HG03342 (cell line): Measurements from ENCODE around the gene PRKD1.
A peak's percentile ranks its signal among the peaks of the same experiment; 100 is the strongest.
"Not testable (repeated sequence)": the region's sequence is repeated elsewhere in the genome, so short reads cannot be mapped to it uniquely, and the experiment has no call there.

Experiments used
- ATAC-seq: cut with Tn5 transposase; IDR thresholded peaks from one replicate; pipeline ENCODE4 v1.9.1; 2021; ENCODE audit warnings: mild to moderate bottlenecking, moderate library complexity; ENCODE audit not compliant: unreplicated experiment

Gene PRKD1

GRCh38 chr14:29802211-29802610 is 125.4 kb downstream of the PRKD1 start:
- no peak for ATAC-seq

GRCh38 chr14:29800961-29801360 is 126.7 kb downstream of the PRKD1 start:
- ATAC-seq: no peak

- peak; percentile 76 for ATAC-seq
These were observed 128.1 kb downstream of the PRKD1 start for GRCh38 chr14:29799464-29800095.

- ATAC-seq: no peak
These were observed 128.8 kb downstream of the PRKD1 start for GRCh38 chr14:29798811-29799210.

DNA sequence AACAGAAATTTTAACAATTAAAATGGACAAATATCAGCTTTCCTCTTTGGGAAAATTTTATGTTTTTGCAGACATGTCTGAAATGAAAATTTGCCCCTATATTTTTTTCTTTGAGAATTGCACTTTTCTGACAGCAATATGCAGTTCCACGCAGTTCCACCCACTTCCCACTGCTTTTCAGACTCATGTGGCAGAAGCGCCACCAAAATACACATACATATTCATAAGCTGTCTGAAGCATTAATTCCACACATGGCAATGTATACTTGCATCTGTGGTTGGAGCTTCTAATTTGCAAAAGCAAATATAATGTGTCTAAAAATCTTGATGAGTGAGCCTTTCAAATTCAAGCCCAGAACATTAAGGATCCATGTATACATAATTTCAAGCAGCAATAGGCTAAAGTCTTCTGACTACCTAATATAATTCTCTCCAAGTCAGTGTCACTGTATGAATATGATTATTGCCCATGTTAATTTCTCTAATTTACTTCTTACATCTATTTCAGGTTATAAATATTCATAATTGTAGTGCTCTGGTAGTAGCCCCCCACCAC is 129.5 kb downstream of the PRKD1 start:
- ATAC-seq: no peak

GRCh38 chr14:29796853-29797252 is 130.8 kb downstream of the PRKD1 start:
- ATAC-seq: no peak

- ATAC-seq: no peak
These were observed 138.2 kb downstream of the PRKD1 start for GRCh38 chr14:29789475-29789874.

GRCh38 chr14:29788093-29788492 is 139.6 kb downstream of the PRKD1 start:
- no peak for ATAC-seq

GRCh38 chr14:29783556-29783955 is 144.1 kb downstream of the PRKD1 start:
- no peak for ATAC-seq

DNA sequence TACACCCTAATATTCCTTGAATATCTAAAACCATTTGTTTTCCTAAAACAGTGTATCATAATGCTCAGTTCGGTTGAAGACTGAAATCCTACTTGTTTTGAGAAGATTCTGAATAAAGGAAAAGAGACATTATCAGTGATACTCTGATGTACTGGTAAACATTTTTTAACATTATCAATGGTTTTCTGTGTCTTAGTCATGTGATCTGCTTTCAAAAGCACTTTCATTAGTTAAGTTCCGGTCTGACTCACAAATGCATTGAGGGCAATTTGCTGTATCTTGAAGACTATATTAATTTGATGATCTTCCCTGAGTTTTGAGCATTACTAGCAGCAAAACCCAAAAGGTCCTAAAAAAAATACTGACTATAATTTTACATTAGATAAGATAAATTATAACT is 145.6 kb downstream of the PRKD1 start:
- ATAC-seq: no peak

DNA sequence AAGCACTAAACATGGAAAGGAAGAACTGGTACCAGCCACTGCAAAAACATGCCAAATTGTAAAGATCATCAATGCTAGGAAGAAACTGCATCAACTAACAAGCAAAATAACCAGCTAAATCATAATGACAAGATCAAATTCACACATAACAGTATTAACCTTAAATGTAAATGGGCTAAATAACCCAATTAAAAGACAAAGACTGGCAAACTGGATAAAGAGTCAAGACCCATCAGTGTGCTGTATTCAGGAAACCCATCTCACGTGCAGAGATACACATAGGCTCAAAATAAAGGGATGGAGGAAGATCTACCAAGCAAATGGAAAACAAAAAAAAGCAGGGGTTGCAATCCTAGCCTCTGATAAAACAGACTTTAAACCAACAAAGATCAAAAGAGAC is 150.5 kb downstream of the PRKD1 start:
- ATAC-seq: not testable (repeated sequence)

DNA sequence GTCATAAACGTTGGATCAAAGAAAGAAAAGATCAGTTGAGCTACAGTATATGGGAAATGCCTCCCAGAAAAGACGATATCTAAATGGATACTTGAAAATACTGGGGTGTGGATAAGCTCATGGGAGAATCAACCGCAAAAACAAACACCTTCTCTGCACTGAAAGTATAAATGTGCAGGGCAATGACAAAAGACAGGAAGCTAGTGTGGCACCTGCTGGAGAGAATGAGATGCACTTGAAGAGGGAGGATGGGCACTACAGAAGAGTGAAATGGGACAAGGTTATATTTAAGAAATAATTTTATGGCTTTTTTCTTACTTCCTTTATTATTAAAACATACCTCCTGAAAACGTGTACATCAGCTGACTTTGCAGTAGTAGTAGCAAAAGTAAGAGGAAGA is 153.7 kb downstream of the PRKD1 start:
- ATAC-seq: no peak

GRCh38 chr14:29763342-29763858 is 164.2 kb downstream of the PRKD1 start:
- no peak for ATAC-seq

GRCh38 chr14:29759521-29760340 is 167.9 kb downstream of the PRKD1 start:
- ATAC-seq: peak; percentile 87

- ATAC-seq: no peak
These were observed 169.9 kb downstream of the PRKD1 start for GRCh38 chr14:29757711-29758233.

DNA sequence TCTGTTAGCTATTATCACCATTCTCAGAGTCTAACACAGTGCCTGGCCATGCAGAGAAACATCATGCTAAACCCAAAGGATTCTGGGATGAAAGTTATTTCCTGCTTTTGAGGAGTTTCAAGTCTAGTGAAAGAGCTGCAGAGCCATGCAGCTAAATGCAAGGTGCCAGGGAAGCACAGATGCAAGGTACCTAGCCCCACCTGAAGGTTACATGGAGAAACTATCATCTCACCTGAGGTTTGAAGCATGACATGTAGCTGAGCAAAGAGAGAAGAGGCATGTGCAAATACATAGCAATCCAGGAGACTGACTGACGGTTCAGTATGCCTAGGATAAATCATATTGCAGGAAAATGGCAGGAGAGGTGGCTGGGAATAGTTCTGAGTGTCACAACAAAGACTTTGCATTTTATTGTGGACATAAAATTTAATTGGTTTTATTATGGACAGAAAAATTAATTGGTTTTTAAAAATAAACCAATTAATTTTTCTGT is 170.4 kb downstream of the PRKD1 start:
- ATAC-seq: no peak

DNA sequence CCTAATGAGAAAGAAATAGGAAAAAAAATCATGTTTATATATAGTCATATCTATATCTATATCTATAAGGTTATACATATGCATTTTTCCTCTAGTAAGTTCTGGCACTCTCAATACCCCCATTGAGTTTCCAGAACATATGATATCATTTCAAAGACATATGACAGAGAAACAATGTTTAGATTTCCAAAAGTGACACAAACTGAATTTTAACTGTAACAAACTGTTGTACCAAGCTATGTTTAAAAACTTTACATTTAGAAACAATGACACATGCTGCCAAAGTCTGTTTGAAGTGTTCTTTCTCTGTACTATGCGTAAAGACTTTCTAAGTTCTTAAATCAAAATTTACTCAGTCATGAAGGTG is 171.6 kb downstream of the PRKD1 start:
- no peak for ATAC-seq

DNA sequence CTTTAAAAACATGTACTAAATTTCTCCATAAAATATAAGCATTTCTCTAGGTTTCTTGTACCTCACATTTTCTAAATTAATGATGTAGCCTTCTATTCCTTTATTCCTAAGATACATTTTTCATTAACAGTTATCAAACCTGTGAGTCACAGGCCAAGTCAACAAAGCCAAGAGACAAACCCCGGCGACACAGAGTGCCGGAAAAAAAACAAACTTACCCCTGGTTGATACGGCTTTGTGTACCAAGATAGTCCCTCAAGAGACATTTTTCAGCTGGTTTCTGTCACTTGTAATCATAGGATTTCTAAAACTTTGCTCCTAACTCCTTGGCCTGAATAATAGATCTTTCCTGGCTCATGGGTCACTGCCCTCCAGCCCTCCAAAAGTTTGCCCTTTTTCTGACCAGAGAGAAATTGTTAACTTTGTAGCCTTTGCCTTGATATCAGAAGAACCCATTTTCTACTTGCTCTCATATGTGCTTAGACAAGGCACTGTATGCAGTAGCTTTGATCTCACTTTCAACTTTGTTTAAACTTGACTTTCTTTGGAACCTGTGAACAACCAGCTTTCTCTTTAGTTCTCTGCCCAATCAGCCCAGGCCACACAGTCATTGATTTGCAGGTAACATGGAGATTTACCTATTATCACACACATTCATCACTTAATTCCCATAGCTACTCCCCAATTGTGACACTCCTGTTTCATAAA is 172.2 kb downstream of the PRKD1 start:
- ATAC-seq: no peak

DNA sequence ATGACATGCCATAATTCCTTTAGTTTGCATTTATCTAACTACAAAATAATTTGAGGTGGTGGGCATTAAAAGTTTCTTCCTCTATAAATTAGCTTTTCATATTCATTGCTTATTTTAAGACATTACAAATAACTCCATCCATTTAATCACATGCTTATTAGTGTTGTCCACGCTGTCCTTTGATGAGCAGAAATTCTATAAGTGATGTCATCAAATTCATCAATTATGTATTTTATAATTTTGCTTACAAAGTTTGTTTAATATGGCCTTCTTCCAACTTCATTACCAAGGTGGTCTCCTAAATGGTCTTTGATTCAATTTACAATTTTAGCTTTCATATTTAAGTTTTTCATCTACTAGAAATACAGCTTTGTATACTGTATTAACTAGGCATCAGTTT is 173.5 kb downstream of the PRKD1 start:
- ATAC-seq: no peak

DNA sequence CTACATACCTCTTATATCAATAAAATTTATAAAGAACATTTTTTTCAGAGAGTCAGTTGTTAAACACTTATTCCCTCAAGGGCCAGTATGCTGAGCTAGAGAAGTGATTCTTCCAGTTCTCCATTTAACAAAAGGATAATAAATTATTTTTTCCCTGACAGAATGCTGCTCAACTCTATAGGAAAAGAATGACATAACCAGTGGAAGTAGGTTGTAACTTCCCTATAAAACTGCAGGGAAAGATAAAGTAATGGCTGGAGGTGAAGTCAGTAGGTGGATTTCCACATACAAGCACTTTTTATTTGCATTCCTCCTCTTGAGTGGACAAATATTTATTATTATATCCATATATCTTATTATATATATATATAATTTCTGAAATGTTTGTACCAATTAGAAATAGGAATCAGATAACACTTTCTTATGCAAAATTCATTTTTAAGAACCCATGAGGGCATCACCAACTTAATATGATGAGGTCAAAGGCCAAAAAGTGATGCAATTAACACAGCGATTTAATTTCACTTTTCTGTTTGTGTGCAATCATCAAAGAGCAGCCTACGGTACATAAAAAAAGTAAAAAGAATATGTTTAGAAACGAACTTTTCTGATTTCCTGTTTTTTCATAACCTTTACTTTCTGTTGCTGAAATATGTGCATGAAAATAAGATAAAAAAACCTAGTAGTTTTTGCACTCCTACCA is 175.3 kb downstream of the PRKD1 start:
- no peak for ATAC-seq
